K562 (cell line): Measurements from ENCODE around the gene MAST4. TPM values are rescaled to one million over a fixed set of nuclear protein-coding genes. Genes with fewer than 3 reads are reported as not detected.

Experiments used
- EHMT2 ChIP-seq: fragments of 450-650 bp; IDR thresholded peaks from 2 replicates; pipeline ENCODE4 v1.6.1; 2018; ENCODE audit warnings: antibody characterized with exemption
- GATAD2A ChIP-seq: fragments of 450-650 bp; IDR thresholded peaks from 2 replicates; pipeline ENCODE4 v1.6.1; 2017
- HDGF ChIP-seq: fragments of 450-650 bp; IDR thresholded peaks from 2 replicates; pipeline ENCODE4 v1.6.1; 2016
- HINFP ChIP-seq: fragments of 450-650 bp; conservative IDR thresholded peaks from 2 replicates; pipeline ENCODE4 v1.6.1; 2016; ENCODE audit warnings: missing genetic modification characterization, low read depth, mild to moderate bottlenecking, control low read depth, missing compliant biosample characterization
- KLF13 ChIP-seq: fragments of 450-650 bp; IDR thresholded peaks from 2 replicates; pipeline ENCODE4 v1.6.1; 2016; ENCODE audit warnings: missing genetic modification characterization, low read depth, mild to moderate bottlenecking, missing compliant biosample characterization, moderate library complexity, borderline replicate concordance
- NCOA4 ChIP-seq: fragments of 450-650 bp; IDR thresholded peaks from 2 replicates; pipeline ENCODE4 v1.6.1; 2018; ENCODE audit warnings: mild to moderate bottlenecking; ENCODE audit not compliant: partially characterized antibody
- PBX2 ChIP-seq, 2 experiments: IDR thresholded peaks in 1 of 2; conservative IDR thresholded peaks in 1 of 2; 2 replicates each; pipeline ENCODE4 v1.6.1; 2016; ENCODE audit warnings: low read depth in 2 of 2, mild to moderate bottlenecking in 1 of 2, missing compliant biosample characterization in 1 of 2, missing genetic modification characterization in 1 of 2, moderate library complexity in 1 of 2
- RHOXF2B ChIP-seq: fragments of 250-450 bp; sonication (Bioruptor Pico); conservative IDR thresholded peaks from 2 replicates; pipeline ENCODE4 v1.5.1; 2021
- SAP30 ChIP-seq: fragments of 200-600 bp; sonication (generic); IDR thresholded peaks from 2 replicates; pipeline ENCODE4 v1.6.1; 2012; ENCODE audit warnings: borderline replicate concordance, low read depth, mild to moderate bottlenecking, moderate library complexity, low read length, control low read depth, inconsistent platforms; ENCODE audit not compliant: insufficient read depth, poor library complexity, severe bottlenecking
- SNRNP70 ChIP-seq: fragments of 200-400 bp; formaldehyde crosslinking; optimal IDR thresholded peaks from 2 replicates; pipeline ENCODE3; 2017; ENCODE audit warnings: low read depth, low read length
- TBL1XR1 ChIP-seq, 2 experiments: IDR thresholded peaks; 2 replicates each; pipeline ENCODE4 v1.6.1; 2012; ENCODE audit warnings: improper control_type of control experiment in 2 of 2, low read length in 2 of 2, mild to moderate bottlenecking in 1 of 2
- TCFL5 ChIP-seq: fragments of 250-450 bp; sonication (Bioruptor Pico); conservative IDR thresholded peaks from 2 replicates; pipeline ENCODE4 v1.6.1; 2021; ENCODE audit warnings: mild to moderate bottlenecking, moderate library complexity, matching md5 sums
- ZNF3 ChIP-seq: fragments of 250-450 bp; sonication (Bioruptor Pico); IDR thresholded peaks from 2 replicates; pipeline ENCODE4 v1.5.0; 2021; ENCODE audit warnings: mild to moderate bottlenecking, moderate library complexity
- ZNF589 ChIP-seq: fragments of 200-800 bp; sonication (Bioruptor generic); IDR thresholded peaks from 2 replicates; pipeline ENCODE4 v1.6.1; 2016; ENCODE audit warnings: low read depth, missing genetic modification characterization, missing compliant biosample characterization
- polyA plus RNA-seq, 8 experiments: library from polyadenylated mRNA; depleted of rRNA in 4 of 8; stranded (reverse) in 5 of 8; unstranded in 3 of 8; fragments of >200 nt; fragmentation: Nextera tagmentation in 2 of 8; fragmentation: Illumina TruSeq in 1 of 8; extraction: Ambion mirVana in 2 of 8; extraction: Trizol in 1 of 8; gene quantifications; 2 replicates each; pipeline versions ENCODE4 v1.2.1 to v1.2.3, GENCODE V29; 2011 to 2014; ENCODE audit warnings: inconsistent platforms in 1 of 8, missing spikeins in 1 of 8
- total RNA-seq, 7 experiments: library from RNA; depleted of rRNA in 6 of 7; stranded (reverse); fragments of >200 nt in 6 of 7; fragmentation: Illumina TruSeq in 2 of 7; extraction: Trizol in 2 of 7; gene quantifications; 2 replicates each; pipeline versions ENCODE4 v1.2.1 to v1.2.3, GENCODE V29; 2011 to 2021; ENCODE audit warnings: low replicate concordance in 1 of 7
- TF ChIP-seq, protein P1 (sequence below): fragments of 450-650 bp; IDR thresholded peaks from 2 replicates; pipeline ENCODE4 v1.6.1; 2016; ENCODE audit warnings: low read depth

MAST4 gene
- total and polyA plus RNA-seq, 9 of the 15 experiments (the other 6 are each of a cell fraction or from before 2014, with no cell fraction given) = 0.88 to 10.1 (median 5.2) TPM

DNA sequence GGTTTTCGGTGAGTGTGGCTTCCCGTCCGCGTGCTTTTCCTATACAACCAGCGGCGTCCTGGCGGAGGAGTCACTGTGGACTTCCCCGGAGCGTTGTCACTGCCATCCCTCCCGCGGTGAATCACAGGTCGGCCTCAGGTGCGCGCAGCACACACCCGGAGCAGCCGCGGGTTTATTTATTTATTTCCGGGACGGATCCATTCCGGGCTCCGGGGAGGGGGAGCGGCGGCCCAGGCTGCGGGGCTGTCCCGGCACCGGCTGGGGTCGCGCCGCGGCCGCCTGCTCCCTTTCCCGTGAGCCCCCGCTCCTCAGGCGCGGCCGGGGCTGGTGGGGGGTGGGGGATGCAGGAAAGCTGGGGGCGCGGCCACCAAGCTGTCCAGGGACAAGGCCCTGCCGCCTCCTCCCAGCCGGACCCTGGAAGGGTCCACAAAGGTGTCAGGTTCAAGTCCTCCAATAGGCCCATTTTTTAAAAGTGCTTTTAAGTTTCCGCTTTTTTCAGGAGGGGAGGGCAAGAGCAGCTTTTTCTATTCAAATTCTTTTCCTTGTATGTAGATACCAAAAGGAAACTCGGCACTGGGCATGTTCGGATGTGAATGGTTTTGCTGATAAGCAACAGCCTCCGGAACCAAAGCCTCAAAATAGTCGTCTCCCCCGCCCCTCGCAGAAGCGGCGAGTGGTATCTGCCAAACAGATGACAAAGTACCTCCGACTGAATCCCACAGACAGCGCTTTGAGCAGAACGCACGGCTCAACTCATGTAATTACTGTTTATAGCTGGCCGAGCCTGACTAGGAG, 407.9 kb downstream of the MAST4 start (continued):
- TF ChIP-seq NCOA4 (no peak), HINFP (no peak), TCFL5 (CRISPR knock-in tag) (no peak), EHMT2 (no peak), ZNF3 (CRISPR knock-in tag) (no peak), KLF13 (tag) (no peak), RHOXF2B (CRISPR knock-in tag) (no peak), TBL1XR1 (IDR thresholded peaks at IDR 0.05; ENCODE audit: low read length in 2 of 2) (peak; percentile 60 to 65; a peak in 3 of 4 replicates), PBX2 (CRISPR knock-in tag; IDR thresholded peaks at IDR 0.05; ENCODE audit: low read depth) (no peak), PBX2 (tag; conservative IDR thresholded peaks at IDR 0.05; ENCODE audit: low read depth) (peak; percentile 94), HDGF (no peak), ZNF589 (CRISPR knock-in tag) (no peak), GATAD2A (no peak), SAP30 (no peak), SNRNP70 (no peak)
- TF ChIP-seq, protein P1, sequence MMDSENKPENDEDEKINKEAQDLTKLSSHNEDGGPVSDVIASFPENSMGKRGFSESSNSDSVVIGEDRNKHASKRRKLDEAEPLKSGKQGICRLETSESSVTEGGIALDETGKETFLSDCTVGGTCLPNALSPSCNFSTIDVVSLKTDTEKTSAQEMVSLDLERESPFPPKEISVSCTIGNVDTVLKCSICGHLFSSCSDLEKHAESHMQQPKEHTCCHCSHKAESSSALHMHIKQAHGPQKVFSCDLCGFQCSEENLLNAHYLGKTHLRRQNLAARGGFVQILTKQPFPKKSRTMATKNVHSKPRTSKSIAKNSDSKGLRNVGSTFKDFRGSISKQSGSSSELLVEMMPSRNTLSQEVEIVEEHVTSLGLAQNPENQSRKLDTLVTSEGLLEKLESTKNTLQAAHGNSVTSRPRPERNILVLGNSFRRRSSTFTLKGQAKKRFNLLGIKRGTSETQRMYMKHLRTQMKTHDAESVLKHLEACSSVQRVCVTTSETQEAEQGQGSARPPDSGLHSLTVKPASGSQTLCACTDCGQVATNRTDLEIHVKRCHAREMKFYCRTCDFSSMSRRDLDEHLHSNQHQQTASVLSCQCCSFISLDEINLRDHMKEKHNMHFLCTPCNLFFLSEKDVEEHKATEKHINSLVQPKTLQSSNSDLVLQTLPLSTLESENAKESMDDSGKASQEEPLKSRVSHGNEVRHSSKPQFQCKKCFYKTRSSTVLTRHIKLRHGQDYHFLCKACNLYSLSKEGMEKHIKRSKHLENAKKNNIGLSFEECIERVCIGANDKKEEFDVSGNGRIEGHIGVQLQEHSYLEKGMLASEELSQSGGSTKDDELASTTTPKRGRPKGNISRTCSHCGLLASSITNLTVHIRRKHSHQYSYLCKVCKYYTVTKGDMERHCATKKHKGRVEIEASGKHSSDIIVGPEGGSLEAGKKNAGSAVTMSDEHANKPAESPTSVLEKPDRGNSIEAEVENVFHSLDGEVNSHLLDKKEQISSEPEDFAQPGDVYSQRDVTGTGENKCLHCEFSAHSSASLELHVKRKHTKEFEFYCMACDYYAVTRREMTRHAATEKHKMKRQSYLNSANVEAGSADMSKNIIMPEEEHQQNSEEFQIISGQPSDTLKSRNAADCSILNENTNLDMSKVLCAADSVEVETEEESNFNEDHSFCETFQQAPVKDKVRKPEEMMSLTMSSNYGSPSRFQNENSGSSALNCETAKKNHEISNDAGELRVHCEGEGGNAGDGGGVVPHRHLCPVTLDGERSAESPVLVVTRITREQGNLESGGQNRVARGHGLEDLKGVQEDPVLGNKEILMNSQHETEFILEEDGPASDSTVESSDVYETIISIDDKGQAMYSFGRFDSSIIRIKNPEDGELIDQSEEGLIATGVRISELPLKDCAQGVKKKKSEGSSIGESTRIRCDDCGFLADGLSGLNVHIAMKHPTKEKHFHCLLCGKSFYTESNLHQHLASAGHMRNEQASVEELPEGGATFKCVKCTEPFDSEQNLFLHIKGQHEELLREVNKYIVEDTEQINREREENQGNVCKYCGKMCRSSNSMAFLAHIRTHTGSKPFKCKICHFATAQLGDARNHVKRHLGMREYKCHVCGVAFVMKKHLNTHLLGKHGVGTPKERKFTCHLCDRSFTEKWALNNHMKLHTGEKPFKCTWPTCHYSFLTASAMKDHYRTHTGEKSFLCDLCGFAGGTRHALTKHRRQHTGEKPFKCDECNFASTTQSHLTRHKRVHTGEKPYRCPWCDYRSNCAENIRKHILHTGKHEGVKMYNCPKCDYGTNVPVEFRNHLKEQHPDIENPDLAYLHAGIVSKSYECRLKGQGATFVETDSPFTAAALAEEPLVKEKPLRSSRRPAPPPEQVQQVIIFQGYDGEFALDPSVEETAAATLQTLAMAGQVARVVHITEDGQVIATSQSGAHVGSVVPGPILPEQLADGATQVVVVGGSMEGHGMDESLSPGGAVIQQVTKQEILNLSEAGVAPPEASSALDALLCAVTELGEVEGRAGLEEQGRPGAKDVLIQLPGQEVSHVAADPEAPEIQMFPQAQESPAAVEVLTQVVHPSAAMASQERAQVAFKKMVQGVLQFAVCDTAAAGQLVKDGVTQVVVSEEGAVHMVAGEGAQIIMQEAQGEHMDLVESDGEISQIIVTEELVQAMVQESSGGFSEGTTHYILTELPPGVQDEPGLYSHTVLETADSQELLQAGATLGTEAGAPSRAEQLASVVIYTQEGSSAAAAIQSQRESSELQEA = no peak
